K562 (cell line): Measurements from ENCODE around the gene STK16. TPM values are rescaled to one million over a fixed set of nuclear protein-coding genes. Genes with fewer than 3 reads are reported as not detected.

Experiments
- MGA ChIP-seq: fragments of 450-650 bp; IDR thresholded peaks from 2 replicates; pipeline ENCODE4 v1.6.1; 2016; ENCODE audit warnings: mild to moderate bottlenecking, moderate library complexity
- NFYB ChIP-seq: IDR thresholded peaks from 2 replicates; pipeline ENCODE4 v1.6.1; 2011; ENCODE audit warnings: mild to moderate bottlenecking, moderate library complexity; ENCODE audit not compliant: insufficient read length; ENCODE audit errors: extremely low read depth
- NUFIP1 ChIP-seq: fragments of 450-650 bp; IDR thresholded peaks from 2 replicates; pipeline ENCODE4 v1.6.1; 2018; ENCODE audit not compliant: partially characterized antibody
- PHF8 ChIP-seq: fragments of 200-600 bp; sonication (generic); IDR thresholded peaks from 2 replicates; pipeline ENCODE4 v1.6.1; 2012; ENCODE audit warnings: mixed run types, mild to moderate bottlenecking, inconsistent platforms, low read length, moderate library complexity, borderline replicate concordance
- POLR2AphosphoS2 ChIP-seq: IDR thresholded peaks from 2 replicates; pipeline ENCODE4 v1.6.1; 2012; ENCODE audit warnings: low read length, improper control_type of control experiment
- POU5F1 ChIP-seq: fragments of 150-350 bp; IDR thresholded peaks from 2 replicates; pipeline ENCODE4 v1.6.1; 2014; ENCODE audit warnings: borderline replicate concordance, low read length, low read depth, mild to moderate bottlenecking; ENCODE audit not compliant: partially characterized antibody
- TAL1 ChIP-seq: fragments of 450-650 bp; IDR thresholded peaks from 2 replicates; pipeline ENCODE4 v1.6.1; 2016; ENCODE audit warnings: mild to moderate bottlenecking
- TCF7L2 ChIP-seq: fragments of 150-350 bp; IDR thresholded peaks from 2 replicates; pipeline ENCODE4 v1.6.1; 2016; ENCODE audit warnings: low read depth, mild to moderate bottlenecking, low read length, moderate library complexity
- TSC22D4 ChIP-seq: fragments of 450-650 bp; IDR thresholded peaks from 2 replicates; pipeline ENCODE4 v1.6.1; 2016; ENCODE audit warnings: missing genetic modification characterization, missing biosample characterization, control low read depth
- ZC3H8 ChIP-seq: fragments of 450-650 bp; IDR thresholded peaks from 2 replicates; pipeline ENCODE4 v1.6.1; 2017
- ZFX ChIP-seq: sonication (generic); formaldehyde crosslinking; IDR thresholded peaks from 2 replicates; pipeline ENCODE4 v1.8.0; 2022; ENCODE audit warnings: mild to moderate bottlenecking, missing genetic modification reagents, moderate library complexity
- ZKSCAN1 ChIP-seq: fragments of 150-350 bp; IDR thresholded peaks from 2 replicates; pipeline ENCODE4 v1.6.1; 2016; ENCODE audit warnings: low read depth, low read length
- ZNF263 ChIP-seq: sonication (generic); formaldehyde crosslinking; IDR thresholded peaks from 2 replicates; pipeline ENCODE4 v1.8.0; 2022; ENCODE audit warnings: mild to moderate bottlenecking, missing genetic modification reagents, borderline replicate concordance
- ZNF707 ChIP-seq: fragments of 250-450 bp; sonication (Bioruptor Pico); conservative IDR thresholded peaks from 2 replicates; pipeline ENCODE4 v1.8.0; 2022; ENCODE audit warnings: inconsistent platforms, mild to moderate bottlenecking, moderate library complexity
- polyA plus RNA-seq, 8 experiments: library from polyadenylated mRNA; depleted of rRNA in 4 of 8; stranded (reverse) in 5 of 8; unstranded in 3 of 8; fragments of >200 nt; fragmentation: Nextera tagmentation in 2 of 8; fragmentation: Illumina TruSeq in 1 of 8; extraction: Ambion mirVana in 2 of 8; extraction: Trizol in 1 of 8; gene quantifications; 2 replicates each; pipeline versions ENCODE4 v1.2.1 to v1.2.3, GENCODE V29; 2011 to 2014; ENCODE audit warnings: inconsistent platforms in 1 of 8, missing spikeins in 1 of 8
- total RNA-seq, 7 experiments: library from RNA; depleted of rRNA in 6 of 7; stranded (reverse); fragments of >200 nt in 6 of 7; fragmentation: Illumina TruSeq in 2 of 7; extraction: Trizol in 2 of 7; gene quantifications; 2 replicates each; pipeline versions ENCODE4 v1.2.1 to v1.2.3, GENCODE V29; 2011 to 2021; ENCODE audit warnings: low replicate concordance in 1 of 7

The STK16 gene
- total and polyA plus RNA-seq, 9 of the 15 experiments (the other 6 are each of a cell fraction or from before 2014, with no cell fraction given): 5.4 to 36.2 (median 17.8) TPM

GRCh38 chr2:219218732-219219701 is 26.3 kb upstream of the STK16 start, which contains the start of gene ABCB6 (continued):
- TF ChIP-seq MGA (peak; percentile 89), TCF7L2 (no peak), TSC22D4 (tag) (no peak), ZNF263 (0 out of 2 replicates have a peak, but pooled peaks have one; percentile 13), PHF8 (peak; percentile 76; the same call in 1 of the 2 replicates), ZFX (CRISPR knock-in tag) (peak; percentile 84), NFYB (peak; percentile 43), POLR2AphosphoS2 (peak; percentile 93), TAL1 (no peak), ZC3H8 (no peak), ZKSCAN1 (no peak), ZNF707 (CRISPR knock-in tag) (no peak), NUFIP1 (no peak), POU5F1 (no peak)
